GM12892 (cell line): ENCODE measurements around the gene SLC4A3. TPM values are rescaled to one million over a fixed set of nuclear protein-coding genes. Genes with fewer than 3 reads are reported as not detected.

Experiments used
- DNase-seq: peaks from one replicate; pipeline ENCODE4 v3.0.0; 2011; ENCODE audit not compliant: insufficient read length
- FAIRE-seq: peaks from 2 replicates; lab custom pipeline; 2011; peaks lifted over from hg19 to GRCh38; lab: Jason Lieb, UNC
- POLR2A ChIP-seq: IDR thresholded peaks from 2 replicates; pipeline ENCODE4 v1.6.1; 2011; ENCODE audit warnings: low read depth, low read length, control low read depth
- POLR2AphosphoS5 ChIP-seq: IDR thresholded peaks from 2 replicates; pipeline ENCODE4 v1.6.1; 2011; ENCODE audit warnings: low read depth, low read length, control low read depth
- TAF1 ChIP-seq: IDR thresholded peaks from 2 replicates; pipeline ENCODE4 v1.6.1; 2011; ENCODE audit warnings: low read depth, mild to moderate bottlenecking, control low read depth, low read length, borderline replicate concordance
- polyA plus RNA-seq: library from polyadenylated mRNA; unstranded; fragments of >200 nt; gene quantifications from one replicate; pipeline ENCODE4 v1.2.1, GENCODE V29; 2012; ENCODE audit warnings: missing spikeins, inconsistent platforms; ENCODE audit not compliant: missing spikeins

The SLC4A3 gene, protein sequence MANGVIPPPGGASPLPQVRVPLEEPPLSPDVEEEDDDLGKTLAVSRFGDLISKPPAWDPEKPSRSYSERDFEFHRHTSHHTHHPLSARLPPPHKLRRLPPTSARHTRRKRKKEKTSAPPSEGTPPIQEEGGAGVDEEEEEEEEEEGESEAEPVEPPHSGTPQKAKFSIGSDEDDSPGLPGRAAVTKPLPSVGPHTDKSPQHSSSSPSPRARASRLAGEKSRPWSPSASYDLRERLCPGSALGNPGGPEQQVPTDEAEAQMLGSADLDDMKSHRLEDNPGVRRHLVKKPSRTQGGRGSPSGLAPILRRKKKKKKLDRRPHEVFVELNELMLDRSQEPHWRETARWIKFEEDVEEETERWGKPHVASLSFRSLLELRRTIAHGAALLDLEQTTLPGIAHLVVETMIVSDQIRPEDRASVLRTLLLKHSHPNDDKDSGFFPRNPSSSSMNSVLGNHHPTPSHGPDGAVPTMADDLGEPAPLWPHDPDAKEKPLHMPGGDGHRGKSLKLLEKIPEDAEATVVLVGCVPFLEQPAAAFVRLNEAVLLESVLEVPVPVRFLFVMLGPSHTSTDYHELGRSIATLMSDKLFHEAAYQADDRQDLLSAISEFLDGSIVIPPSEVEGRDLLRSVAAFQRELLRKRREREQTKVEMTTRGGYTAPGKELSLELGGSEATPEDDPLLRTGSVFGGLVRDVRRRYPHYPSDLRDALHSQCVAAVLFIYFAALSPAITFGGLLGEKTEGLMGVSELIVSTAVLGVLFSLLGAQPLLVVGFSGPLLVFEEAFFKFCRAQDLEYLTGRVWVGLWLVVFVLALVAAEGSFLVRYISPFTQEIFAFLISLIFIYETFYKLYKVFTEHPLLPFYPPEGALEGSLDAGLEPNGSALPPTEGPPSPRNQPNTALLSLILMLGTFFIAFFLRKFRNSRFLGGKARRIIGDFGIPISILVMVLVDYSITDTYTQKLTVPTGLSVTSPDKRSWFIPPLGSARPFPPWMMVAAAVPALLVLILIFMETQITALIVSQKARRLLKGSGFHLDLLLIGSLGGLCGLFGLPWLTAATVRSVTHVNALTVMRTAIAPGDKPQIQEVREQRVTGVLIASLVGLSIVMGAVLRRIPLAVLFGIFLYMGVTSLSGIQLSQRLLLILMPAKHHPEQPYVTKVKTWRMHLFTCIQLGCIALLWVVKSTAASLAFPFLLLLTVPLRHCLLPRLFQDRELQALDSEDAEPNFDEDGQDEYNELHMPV
- not detected for polyA plus RNA-seq

GRCh38 chr2:219627103-219628100 is at the start of gene SLC4A3:
Gene SLC4A3, plus strand, starts transcription at chr2:219627630. Its CDS starts 363 bp downstream, at chr2:219627993.
- TF ChIP-seq TAF1 (no peak), POLR2A (no peak), POLR2AphosphoS5 (no peak)
- FAIRE-seq (no peak), DNase-seq (no peak)

- TF ChIP-seq POLR2AphosphoS5 (no peak), POLR2A (no peak), TAF1 (no peak)
- no peak for DNase-seq
- FAIRE-seq = no peak
These were observed 48.4 kb upstream of the SLC4A3 start for GRCh38 chr2:219578811-219579613.

DNA sequence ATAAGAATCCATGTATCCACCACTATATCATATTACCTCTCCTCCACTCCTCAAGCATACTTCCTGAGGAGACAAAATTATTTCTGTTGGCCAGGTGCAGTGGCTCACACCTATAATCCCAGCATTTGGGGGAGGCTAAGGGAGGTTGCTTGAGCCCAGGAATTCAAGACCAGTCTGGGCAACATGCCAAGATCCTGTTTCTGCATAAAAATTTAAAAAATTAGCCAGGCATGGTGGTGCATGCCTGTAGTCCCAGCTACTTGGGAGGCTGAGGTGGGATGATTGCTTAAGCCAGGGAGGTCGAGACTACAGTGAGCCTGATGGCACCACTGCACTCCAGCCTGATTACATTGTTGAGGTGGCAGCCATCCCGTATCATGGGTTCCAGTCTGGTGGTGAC is 46.1 kb upstream of the SLC4A3 start:
- no peak for DNase-seq
- no peak for FAIRE-seq
- TF ChIP-seq POLR2A (no peak), POLR2AphosphoS5 (no peak), TAF1 (no peak)

- TF ChIP-seq TAF1 (no peak), POLR2AphosphoS5 (no peak), POLR2A (no peak)
- FAIRE-seq (no peak), DNase-seq (no peak)
These were observed 36.3 kb upstream of the SLC4A3 start for GRCh38 chr2:219591091-219591490.

DNA sequence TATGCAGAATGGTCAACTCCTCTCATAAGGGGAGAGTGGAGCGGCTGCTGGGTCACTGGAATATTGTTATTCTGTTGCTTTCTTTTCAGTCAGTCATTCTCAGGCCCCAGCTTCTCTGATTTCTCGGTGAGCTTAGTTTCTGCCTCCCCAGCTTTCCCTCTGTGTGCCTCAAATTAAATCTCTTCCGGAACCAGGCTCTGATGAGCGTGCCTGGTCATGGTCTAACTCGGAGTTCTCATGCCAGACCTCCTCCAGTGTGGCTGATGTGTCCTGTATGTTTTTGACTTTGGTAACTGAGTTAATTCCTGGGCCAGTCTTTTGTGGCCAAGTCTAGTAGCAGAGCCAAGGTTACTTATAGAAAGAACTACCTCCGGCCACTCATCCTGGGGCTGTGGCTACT is 34.7 kb upstream of the SLC4A3 start:
- DNase-seq (no peak), FAIRE-seq (no peak)
- TF ChIP-seq POLR2AphosphoS5 (no peak), POLR2A (no peak), TAF1 (no peak)

GRCh38 chr2:219593154-219593553 is 34.3 kb upstream of the SLC4A3 start:
- no peak for TF ChIP-seq POLR2A
- no peak for TF ChIP-seq TAF1
- no peak for TF ChIP-seq POLR2AphosphoS5
- FAIRE-seq = no peak
- DNase-seq = no peak

- no peak for TF ChIP-seq TAF1
- no peak for TF ChIP-seq POLR2A
- TF ChIP-seq POLR2AphosphoS5 = no peak
- no peak for FAIRE-seq
These were observed 32.2 kb upstream of the SLC4A3 start for GRCh38 chr2:219595256-219595655.

DNA sequence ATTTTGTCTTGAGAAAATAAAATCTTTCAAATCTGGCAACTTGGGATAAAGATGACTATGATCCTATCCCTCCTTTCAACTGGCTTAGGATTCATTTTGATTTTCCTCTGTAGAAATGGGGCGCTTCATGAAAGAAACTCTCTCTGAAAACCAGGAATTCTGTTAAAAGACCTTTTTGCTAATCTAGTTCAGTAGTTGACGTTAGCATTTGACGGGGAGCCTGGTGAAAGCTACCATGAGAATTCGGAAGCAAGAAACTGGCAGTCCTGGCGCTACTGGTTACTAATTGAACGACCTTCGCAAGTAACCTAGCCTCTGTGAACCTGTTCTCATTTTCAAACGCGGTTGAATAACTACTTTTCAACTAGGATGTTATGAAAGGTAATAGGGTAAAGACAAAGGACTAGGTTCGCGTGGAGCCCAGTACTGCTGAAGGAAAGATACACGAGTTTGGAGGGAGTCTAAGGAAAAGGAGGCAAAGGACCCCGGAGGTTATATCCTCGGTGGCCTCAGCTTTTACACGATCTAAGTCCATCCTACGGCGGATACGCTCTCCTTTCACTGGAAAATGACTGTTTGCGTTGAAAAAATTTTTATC is 30.4 kb upstream of the SLC4A3 start:
- no peak for TF ChIP-seq TAF1
- no peak for TF ChIP-seq POLR2AphosphoS5
- TF ChIP-seq POLR2A = no peak
- no peak for FAIRE-seq
- no peak for DNase-seq

More at GRCh38 chr2:219595256-219595655, 32.2 kb upstream of the SLC4A3 start:
- DNase-seq = no peak

- DNase-seq = peak; percentile 94
- FAIRE-seq = peak; percentile 97
- peak; percentile 88 for TF ChIP-seq POLR2A
- TF ChIP-seq TAF1 = peak; percentile 38; the same call in 1 of the 2 replicates
- TF ChIP-seq POLR2AphosphoS5 = peak; percentile 61; the same call in 1 of the 2 replicates
These were observed 29.7 kb upstream of the SLC4A3 start, which contains the start of gene STK11IP for GRCh38 chr2:219597552-219598307. Gene STK11IP, plus strand, starts transcription at chr2:219597857. Its CDS starts 263 bp downstream, at chr2:219598120.
